ENCODE data around the gene HNF1B. TPM values are rescaled to one million over a fixed set of nuclear protein-coding genes. Genes with fewer than 3 reads are reported as not detected.

The HNF1B gene
- total RNA-seq, 3 donors from 2014 or later = 0.33 TPM; not detected in 2

DNA sequence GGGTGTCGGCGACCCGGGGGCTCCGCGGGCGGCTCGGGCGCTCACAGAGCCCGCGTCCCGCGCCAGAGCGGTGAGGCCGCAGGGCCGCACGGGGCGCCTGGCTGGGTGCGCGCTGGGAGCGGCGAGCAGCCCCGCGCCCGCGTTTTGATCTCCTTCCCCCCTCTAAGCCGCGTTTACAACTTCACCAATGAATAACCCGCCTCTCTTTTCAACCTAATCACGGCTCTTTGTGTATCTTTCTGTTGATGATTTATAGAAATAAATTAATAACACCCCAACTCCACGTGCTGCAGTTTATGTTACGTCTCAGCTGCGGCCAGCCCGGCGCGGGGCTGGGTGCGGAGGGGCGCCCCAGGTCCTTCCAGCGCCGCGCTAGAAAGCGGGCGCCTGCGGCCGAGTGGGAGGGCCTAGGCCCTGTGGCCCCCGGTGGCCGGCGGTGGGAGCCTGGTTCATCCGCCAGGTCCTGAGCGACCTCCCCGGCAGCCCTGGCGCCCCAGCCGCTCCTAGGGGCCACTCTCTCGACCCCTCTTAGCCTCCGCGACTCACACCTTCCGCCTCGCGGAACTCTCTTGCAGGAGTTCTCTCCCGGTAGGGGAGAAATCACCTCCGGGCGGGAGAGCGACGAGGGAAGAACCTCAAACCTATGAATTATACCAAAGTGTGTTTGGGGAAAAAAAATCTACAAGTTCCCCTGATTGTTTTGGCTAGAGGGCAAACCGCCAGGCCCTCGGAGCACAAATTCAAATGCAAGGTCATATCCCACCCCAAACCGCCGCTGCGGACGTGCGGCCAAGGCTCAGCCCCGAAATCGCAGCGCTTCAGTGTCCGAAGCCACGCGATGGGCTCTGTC lies 1.9 kb downstream of the HNF1B start:
- H3K9me3 ChIP-seq = no peaks in the 10 kb centered on the region
- intact Hi-C loops (cut with DNase I; ENCODE audit: low total_unique reads) = no loop called here
- TF ChIP-seq POLR2A (IDR thresholded peaks at IDR 0.05) (no peak), POLR2AphosphoS5 (IDR thresholded peaks at IDR 0.05) (no peak)
- TF ChIP-seq, protein P1, sequence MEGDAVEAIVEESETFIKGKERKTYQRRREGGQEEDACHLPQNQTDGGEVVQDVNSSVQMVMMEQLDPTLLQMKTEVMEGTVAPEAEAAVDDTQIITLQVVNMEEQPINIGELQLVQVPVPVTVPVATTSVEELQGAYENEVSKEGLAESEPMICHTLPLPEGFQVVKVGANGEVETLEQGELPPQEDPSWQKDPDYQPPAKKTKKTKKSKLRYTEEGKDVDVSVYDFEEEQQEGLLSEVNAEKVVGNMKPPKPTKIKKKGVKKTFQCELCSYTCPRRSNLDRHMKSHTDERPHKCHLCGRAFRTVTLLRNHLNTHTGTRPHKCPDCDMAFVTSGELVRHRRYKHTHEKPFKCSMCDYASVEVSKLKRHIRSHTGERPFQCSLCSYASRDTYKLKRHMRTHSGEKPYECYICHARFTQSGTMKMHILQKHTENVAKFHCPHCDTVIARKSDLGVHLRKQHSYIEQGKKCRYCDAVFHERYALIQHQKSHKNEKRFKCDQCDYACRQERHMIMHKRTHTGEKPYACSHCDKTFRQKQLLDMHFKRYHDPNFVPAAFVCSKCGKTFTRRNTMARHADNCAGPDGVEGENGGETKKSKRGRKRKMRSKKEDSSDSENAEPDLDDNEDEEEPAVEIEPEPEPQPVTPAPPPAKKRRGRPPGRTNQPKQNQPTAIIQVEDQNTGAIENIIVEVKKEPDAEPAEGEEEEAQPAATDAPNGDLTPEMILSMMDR (IDR thresholded peaks at IDR 0.05) = no peak
- no peak for DNase-seq (ENCODE audit: low spot score in 2 of 2)
- no peak overlapping the region for H3K27ac ChIP-seq
- H3K27me3 ChIP-seq = peaks cover 5 to 86% of the 10 kb centered on the region in 2 donors
- peak overlapping the region; percentile 9 to 61 (median 35) for H3K4me3 ChIP-seq
- peaks cover 5 to 16% of the 10 kb centered on the region in 2 donors for H3K4me1 ChIP-seq
- H3K36me3 ChIP-seq = no peaks in the 10 kb centered on the region

DNA sequence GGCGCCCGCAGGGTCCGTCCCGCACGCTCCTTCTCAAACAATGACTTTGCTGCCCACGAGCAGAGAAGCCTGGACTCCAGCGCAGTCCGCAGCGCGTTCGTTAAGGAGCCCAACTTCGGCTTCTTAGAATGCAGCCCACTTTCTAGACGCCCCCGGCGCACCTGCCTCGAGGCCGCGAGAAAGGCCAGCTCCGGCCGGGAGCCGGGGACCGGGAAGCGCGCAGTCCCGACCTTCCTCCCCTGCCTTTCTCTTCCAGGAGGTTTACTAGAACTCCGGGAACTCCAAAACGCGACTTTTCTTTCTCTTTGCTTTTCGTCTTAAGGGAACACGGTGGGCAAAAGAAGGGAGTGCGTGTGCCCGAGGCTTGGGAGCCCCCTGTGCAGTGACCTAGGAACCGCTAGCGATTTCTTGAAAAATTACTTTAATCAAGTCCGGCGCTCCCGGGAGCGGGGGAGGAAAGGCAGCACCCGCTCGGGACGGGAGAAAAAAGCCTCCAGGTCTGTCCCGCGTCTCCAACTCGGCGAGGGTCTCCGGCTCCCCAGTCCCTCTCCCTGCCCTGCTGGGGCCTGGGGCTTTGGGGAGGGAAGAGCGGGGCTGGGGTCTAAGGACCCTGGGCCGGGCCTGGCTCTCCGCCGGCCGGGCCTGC lies 2.6 kb downstream of the HNF1B start:
- intact Hi-C loops (cut with DNase I; ENCODE audit: low total_unique reads) = no loop called here
- no peak for TF ChIP-seq POLR2AphosphoS5 (IDR thresholded peaks at IDR 0.05)
- TF ChIP-seq, protein P1 (IDR thresholded peaks at IDR 0.05) = no peak
- no peak for TF ChIP-seq POLR2A (IDR thresholded peaks at IDR 0.05)
- Histone ChIP-seq H3K27ac (no peak overlapping the region), H3K27me3 (peaks cover 5 to 90% of the 10 kb centered on the region in 2 donors), H3K4me3 (peak overlapping the region; percentile 32 to 61 (median 35)), H3K36me3 (no peaks in the 10 kb centered on the region), H3K4me1 (peaks cover 5 to 16% of the 10 kb centered on the region in 2 donors), H3K9me3 (no peaks in the 10 kb centered on the region)
- DNase-seq (ENCODE audit: low spot score in 2 of 2) = no peak

DNA sequence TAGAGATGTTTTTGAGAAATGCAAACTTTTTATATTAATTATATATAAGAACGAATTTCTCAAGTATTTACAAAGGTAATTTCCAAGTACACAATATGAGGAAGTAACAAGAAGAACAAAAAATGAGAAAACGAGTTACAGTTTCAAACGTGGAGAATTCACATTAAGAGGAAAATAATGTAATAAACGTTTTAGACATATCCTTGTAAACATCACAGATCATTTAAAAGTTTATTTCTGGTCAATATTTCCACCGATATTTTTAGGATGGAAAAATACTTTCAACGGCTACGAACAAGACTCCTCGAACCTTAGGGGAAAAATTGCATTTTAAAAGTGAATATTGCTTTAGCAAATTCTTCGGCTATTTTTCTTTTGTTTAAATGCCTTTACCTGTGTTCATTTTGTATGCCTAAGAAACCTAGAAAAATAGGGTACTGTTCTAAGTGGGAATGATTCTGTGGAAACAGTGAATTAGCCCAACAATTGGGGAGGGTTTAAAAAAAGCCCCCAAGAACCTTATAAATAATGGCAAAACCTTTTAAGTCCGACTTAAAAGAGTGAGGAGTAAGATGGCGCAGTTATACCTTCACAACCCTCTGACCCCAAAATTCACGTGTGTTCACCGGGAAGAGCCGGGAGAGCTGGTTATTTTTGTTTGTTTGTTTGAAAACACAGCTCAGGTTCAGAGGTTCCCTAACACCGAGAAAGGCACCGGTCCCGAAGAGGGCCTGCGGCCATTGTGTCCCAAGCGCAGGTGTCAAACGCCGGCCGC lies 3.3 kb downstream of the HNF1B start:
- no peak for DNase-seq (ENCODE audit: low spot score in 2 of 2)
- H3K27me3 ChIP-seq = peaks cover 5 to 96% of the 10 kb centered on the region in 2 donors
- intact Hi-C loops (cut with DNase I; ENCODE audit: low total_unique reads) = no loop called here
- TF ChIP-seq, protein P1 (IDR thresholded peaks at IDR 0.05) = no peak
- TF ChIP-seq POLR2AphosphoS5 (IDR thresholded peaks at IDR 0.05) = no peak
- TF ChIP-seq POLR2A (IDR thresholded peaks at IDR 0.05) = no peak
- H3K4me3 ChIP-seq = peak overlapping the region in 2 of 3 donors; percentile 35 to 61
- H3K9me3 ChIP-seq = no peaks in the 10 kb centered on the region
- no peaks in the 10 kb centered on the region for H3K36me3 ChIP-seq
- H3K4me1 ChIP-seq = peaks cover 5 to 16% of the 10 kb centered on the region in 2 donors
- H3K27ac ChIP-seq = no peak overlapping the region

DNA sequence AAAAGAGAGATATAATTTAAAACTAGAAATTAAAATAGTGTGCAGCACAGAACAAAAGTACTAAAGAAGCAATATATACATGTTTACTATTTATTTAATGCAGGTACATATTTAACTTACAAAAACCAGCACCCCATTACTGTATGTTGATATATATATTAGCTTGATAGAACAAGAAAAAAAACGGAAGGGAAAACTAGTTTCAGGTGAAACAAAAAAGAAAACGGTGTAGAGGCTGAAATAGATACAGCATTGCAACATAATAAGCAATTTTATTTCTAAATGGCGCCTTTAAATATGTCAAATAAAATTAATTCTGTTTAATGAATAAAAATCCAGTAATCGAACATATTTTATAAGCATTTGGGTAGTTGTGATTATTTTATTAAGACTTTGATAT lies 3.9 kb downstream of the HNF1B start:
- intact Hi-C loops (cut with DNase I; ENCODE audit: low total_unique reads) = no loop called here
- H3K4me1 ChIP-seq = peaks cover 5 to 16% of the 10 kb centered on the region in 2 donors
- H3K4me3 ChIP-seq = no peak overlapping the region
- no peak overlapping the region for H3K27ac ChIP-seq
- H3K9me3 ChIP-seq = no peaks in the 10 kb centered on the region
- DNase-seq (ENCODE audit: low spot score in 2 of 2) = no peak
- H3K27me3 ChIP-seq = peaks cover 5 to 99% of the 10 kb centered on the region in 2 donors
- no peaks in the 10 kb centered on the region for H3K36me3 ChIP-seq
- TF ChIP-seq POLR2AphosphoS5 (IDR thresholded peaks at IDR 0.05) = no peak

DNA sequence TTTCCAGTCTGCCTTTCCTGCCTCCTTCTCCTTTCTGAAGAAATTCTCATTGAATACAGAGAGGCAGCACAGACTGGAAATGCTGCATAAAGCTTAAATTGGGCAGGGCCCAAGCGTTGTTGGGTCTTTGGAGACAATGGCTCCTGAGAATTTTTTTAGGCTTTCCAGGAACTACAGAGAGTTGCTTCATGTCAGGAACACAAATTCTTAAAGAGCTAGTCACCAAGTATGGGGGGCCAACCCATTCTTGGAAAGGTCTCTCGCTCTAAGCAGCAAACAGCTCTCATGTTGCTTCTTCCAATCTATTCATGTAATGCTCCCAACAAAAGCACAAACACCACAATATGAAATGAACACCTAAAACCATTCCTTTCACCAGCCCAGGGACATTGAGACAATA lies 6.9 kb downstream of the HNF1B start:
- H3K27ac ChIP-seq = no peak overlapping the region
- H3K9me3 ChIP-seq = no peaks in the 10 kb centered on the region
- intact Hi-C loops (cut with DNase I; ENCODE audit: low total_unique reads) = no loop called here
- peaks cover 5 to 14% of the 10 kb centered on the region in 2 donors for H3K4me1 ChIP-seq
- H3K27me3 ChIP-seq = peaks cover 2 to 78% of the 10 kb centered on the region in 2 donors
- no peak overlapping the region for H3K4me3 ChIP-seq
- H3K36me3 ChIP-seq = no peaks in the 10 kb centered on the region
- DNase-seq (ENCODE audit: low spot score in 2 of 2) = no peak
- TF ChIP-seq, protein P1 (IDR thresholded peaks at IDR 0.05) = no peak
- TF ChIP-seq POLR2AphosphoS5 (IDR thresholded peaks at IDR 0.05) (no peak), POLR2A (IDR thresholded peaks at IDR 0.05) (no peak)

Data from breast epithelium (tissue), 4 donors.